ENCODE measurements around the gene CLDN5.

- TF ChIP-seq POLR2AphosphoS5 (IDR thresholded peaks at IDR 0.05; ENCODE audit: borderline replicate concordance, low read depth, low read length) (no peak), EZH2 (IDR thresholded peaks at IDR 0.05) (no peak)
Observed at GRCh38 chr22:19476023-19476422, 48.2 kb downstream of the CLDN5 start.
